Activated CD4-positive, alpha-beta T cell treated with anti-CD3 and anti-CD28 coated beads for 48 hours (primary cell): ENCODE results near the gene EEF1B2.
"Not testable (repeated sequence)": the region's sequence is repeated elsewhere in the genome, so short reads cannot be mapped to it uniquely, and the experiment has no call there.

Experiments used
- DNase-seq: peaks from one replicate; pipeline ENCODE4 v3.0.0-alpha.2; 2020

Gene EEF1B2

GRCh38 chr2:206168230-206168629 is 8.5 kb downstream of the EEF1B2 start:
- not testable (repeated sequence) for DNase-seq

- not testable (repeated sequence) for DNase-seq
Measured at GRCh38 chr2:206171624-206172397, 12.1 kb downstream of the EEF1B2 start.

- no peak for DNase-seq
Measured at GRCh38 chr2:206173147-206173546, 13.5 kb downstream of the EEF1B2 start.

GRCh38 chr2:206176121-206176520 is 16.4 kb downstream of the EEF1B2 start:
- no peak for DNase-seq

GRCh38 chr2:206176901-206177300 is 17.2 kb downstream of the EEF1B2 start:
- DNase-seq, result no peak

GRCh38 chr2:206181526-206181925 is 21.8 kb downstream of the EEF1B2 start:
- DNase-seq, result not testable (repeated sequence)

GRCh38 chr2:206189691-206190090 is 30.0 kb downstream of the EEF1B2 start:
- DNase-seq, result no peak

- DNase-seq, result no peak
Measured at GRCh38 chr2:206190111-206190510, 30.4 kb downstream of the EEF1B2 start.

- DNase-seq, result no peak
Measured at GRCh38 chr2:206190689-206191088, 31.0 kb downstream of the EEF1B2 start.

- no peak for DNase-seq
Measured at GRCh38 chr2:206192157-206192556, 32.5 kb downstream of the EEF1B2 start.

- DNase-seq, result no peak
Measured at GRCh38 chr2:206193671-206194357, 34.1 kb downstream of the EEF1B2 start.

- no peak for DNase-seq
Measured at GRCh38 chr2:206198677-206199076, 39.0 kb downstream of the EEF1B2 start.

- DNase-seq, result no peak
Measured at GRCh38 chr2:206201075-206201848, 41.6 kb downstream of the EEF1B2 start.

- DNase-seq, result no peak
Measured at GRCh38 chr2:206202446-206202845, 42.8 kb downstream of the EEF1B2 start.

- no peak for DNase-seq
Measured at GRCh38 chr2:206203331-206203730, 43.6 kb downstream of the EEF1B2 start.

- no peak for DNase-seq
Measured at GRCh38 chr2:206204710-206205109, 45.0 kb downstream of the EEF1B2 start.

GRCh38 chr2:206207316-206207715 is 47.6 kb downstream of the EEF1B2 start:
- not testable (repeated sequence) for DNase-seq

- no peak for DNase-seq
Measured at GRCh38 chr2:206208900-206209299, 49.2 kb downstream of the EEF1B2 start.

- DNase-seq, result no peak
Measured at GRCh38 chr2:206211657-206212255, 52.1 kb downstream of the EEF1B2 start.
